Amygdala (tissue), 56 donors: Measurements from ENCODE around the gene SMO.
A peak's percentile ranks its signal among the peaks of the same experiment; 100 is the strongest.
"Not testable (repeated sequence)": the region's sequence is repeated elsewhere in the genome, so short reads cannot be mapped to it uniquely, and the experiment has no call there.

Experiments used
- DNase-seq, 56 donors: peaks; one replicate each; lab custom pipeline; 2025; lab: John Stamatoyannopoulos, UW

Gene SMO

DNA sequence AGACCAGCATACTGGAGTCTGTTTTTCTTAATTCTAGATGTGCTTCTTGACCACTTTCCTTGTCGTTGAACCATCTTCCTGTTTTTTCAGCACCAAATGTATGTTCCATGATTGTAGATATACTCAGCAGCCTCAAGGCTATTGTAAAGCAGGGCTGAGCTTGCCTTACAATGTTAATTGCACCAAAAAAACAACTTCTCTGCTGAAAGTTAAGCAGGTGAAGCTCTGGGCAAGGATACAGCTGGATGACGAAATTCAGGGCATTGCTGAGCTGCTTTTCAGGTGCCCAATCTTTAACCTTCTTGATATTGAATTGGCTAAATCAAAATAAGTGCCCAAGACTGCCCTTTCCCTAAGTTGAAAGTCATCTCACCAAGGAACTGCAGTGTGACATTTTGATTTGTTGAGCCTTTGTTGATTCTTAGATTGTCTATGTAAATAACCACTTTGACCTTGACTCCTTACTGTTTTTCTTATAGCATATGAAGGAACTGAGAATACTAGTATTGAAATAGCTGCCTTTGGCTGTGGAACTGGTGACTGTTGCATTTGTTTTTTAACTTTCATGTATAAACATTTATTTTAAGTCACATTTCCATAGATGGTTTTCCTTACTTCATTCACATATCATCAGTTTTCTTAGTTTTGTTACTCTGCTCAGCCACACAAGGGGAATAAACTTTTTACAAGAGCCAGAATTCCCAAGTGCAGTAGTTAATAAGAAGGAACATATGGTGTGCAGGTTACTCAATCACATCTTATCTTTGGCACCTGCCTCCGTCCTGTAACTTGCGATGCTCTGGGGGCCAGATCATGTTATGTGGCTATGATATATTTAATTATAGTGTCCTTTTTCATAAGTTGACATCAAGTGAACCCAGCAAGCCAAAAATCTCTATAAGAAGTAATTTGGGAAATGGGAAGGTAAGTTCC, 39.5 kb downstream of the SMO start:
- DNase-seq, result no peak

DNA sequence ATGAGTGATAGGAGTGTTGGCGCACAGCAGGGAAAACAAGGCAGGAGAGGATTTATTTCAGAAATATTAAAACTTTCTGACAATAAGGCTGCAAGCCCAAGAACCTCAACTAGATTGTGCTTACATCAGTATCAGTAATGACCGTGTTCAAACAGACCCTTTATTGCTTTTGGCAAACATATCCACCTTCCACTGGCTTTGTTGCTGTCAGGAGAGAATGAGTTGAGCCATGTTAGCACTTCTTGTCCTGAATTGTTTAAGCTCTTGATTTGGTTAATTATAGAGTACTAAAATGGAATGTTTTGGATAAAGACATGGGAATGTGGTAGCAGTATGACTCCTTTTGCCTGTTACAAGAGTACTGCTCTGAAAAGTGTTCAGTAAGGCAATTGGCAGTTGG, 40.2 kb downstream of the SMO start:
- no peak for DNase-seq

DNA sequence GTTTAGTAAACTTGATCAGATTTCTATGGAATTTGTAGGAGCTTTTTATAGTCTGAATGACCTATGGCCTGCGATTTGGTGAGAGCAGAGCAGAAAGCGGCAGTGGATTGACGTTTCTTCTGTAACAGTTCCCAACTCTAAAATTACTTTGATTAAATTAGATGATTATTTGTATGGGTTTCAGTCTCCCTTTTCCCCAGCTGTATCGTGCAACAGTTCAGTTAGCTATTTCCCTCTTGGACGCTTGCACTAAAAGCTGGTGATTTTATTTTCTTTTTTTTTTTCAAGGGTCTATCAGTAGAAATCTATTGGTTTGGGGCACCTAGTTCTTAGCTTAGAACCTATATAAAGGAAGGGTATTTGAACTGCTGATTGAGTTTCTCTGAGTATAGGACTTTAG, 43.2 kb downstream of the SMO start:
- no peak for DNase-seq

DNA sequence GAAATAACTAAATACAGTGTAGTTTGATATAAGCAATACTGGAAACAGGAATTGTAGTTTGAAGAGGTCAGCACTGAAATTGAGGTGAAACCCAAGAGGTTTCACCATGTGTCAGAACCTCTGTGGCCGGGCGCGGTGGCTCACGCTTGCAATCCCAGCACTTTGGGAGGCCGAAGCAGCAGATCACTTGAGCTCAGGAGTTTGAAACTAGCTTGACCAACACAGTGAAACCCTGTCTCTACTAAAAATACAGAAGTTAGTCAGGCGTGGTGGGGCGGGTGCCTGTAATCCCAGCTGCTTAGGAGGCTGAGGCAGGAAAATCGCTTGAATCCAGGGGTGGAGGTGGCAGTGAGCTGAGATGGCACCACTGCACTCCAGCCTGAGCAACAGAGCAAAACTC, 50.1 kb downstream of the SMO start:
- DNase-seq, result no peak

DNA sequence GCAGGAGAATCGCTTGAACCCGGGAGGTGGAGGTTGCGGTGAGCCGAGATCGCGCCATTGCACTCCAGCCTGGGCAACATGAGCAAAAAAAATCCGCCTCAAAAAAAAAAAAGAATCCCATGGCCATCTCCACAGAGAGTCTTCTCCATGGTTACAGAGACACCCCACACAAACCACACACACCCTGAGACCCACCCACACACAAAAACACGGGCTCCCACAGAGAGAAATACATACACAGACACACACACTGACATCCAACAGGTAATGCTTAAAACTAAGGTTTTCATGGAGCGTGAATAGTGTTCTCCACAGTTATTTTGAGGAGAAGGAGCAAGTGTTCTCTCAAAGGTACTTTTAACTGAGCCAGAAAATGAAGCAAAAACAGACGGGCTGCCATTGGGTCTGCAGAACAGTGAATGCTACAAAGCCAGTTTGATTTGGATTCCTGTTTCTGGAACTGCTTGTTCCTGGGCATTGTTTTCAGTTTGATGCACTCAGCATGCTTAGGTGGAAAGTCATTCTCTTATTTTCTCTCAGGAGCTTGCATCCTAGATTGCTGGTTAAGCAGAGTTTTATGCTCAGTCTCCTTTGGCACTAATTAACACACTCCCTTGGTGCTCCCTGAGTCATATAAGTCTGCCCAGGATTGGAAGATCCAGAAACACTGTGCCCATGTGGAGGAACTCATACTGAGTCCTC, 51.8 kb downstream of the SMO start:
- DNase-seq, result peak in 2 of 56 donors; percentile 10 to 18

DNA sequence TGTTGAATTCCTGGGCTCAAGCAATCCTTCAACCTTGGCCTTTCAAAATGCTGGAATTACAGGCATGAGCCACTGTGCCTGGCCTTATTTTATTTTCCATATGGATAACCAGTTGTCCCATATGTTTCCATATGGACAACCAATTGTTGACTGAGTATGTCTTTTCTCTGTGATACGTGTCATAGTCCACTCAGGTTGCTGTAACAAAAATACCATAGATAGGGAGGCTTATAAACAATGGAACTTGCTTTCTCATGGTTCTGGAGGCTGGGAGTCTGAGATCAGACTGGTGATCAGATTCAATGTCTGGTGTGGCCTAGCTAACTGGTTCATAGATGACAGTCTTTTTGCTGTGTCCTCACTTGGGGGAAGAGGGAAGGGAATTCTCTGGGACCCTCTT, 55.8 kb downstream of the SMO start:
- DNase-seq, result no peak

DNA sequence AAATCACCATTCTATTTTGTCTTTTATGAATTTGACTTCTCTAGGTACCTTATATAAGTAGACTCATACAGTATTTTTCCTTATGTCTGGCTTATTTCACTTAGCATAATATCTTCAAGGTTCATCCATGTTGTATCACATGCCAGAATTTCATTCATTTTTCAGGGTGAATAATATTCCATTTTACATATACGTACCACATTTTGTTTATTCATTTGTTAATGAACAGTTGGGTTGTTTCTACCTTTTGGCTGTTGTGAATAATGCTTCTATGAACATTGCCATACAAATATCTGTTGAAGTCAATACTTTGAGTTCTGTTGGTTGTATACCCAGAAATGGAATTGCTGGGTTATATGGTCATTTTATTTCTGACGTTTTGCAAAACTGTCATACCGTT, 57.1 kb downstream of the SMO start:
- no peak for DNase-seq

DNA sequence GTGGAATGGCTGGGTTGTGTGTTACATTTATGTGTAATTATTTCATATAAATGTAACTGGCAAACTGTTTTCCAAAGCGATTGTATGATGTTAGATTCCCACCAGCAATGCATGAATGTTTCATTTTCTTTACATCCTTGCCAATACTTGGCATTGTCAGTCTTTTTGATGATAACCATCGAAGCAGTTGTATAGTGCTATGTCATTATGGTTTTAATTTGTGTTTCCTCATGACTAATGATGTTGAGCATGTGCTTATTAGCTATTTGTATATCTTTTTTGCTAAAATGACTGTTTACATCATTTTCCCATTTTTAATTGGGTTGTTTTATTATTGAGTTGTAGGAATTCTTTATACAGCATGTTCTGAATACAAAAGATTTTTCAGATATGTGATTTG, 58.7 kb downstream of the SMO start:
- no peak for DNase-seq

DNA sequence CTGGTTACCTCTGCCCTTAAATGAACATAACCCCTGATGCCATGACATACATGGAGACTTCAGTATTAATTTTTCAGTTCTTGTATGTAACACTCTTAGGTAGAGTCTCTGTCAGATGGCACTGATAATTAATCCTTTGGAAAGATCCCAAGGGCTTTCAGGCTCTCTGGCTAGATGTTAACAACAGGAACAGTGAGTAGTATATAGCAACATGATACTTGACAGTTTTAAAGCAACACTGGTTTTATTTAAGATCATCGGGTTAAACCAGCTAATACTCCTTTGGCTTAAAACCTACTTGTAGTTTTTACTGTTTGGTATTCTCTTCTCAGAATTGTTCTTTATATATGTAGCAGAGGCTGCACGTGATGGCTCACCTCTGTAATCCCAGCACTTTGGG, 63.7 kb downstream of the SMO start:
- DNase-seq, result no peak

DNA sequence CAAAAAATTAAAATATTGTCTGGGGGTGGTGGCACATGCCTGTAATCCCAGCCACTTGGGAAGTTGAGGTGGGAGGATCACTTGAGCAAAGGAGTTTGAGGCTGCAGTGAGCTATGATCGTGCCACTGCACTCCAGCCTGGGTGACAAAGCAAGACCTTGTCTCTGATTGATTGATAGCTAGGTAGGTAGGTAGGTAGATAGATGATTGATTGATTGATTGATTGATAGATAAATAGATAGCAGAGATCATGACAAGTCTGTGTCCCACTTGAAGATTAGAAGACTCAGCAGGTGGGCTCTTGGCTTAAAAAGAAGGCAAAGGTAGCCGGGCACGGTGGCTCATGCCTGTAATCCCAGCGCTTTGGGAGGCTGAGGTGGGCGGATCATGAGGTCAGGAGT, 64.2 kb downstream of the SMO start:
- not testable (repeated sequence) for DNase-seq

DNA sequence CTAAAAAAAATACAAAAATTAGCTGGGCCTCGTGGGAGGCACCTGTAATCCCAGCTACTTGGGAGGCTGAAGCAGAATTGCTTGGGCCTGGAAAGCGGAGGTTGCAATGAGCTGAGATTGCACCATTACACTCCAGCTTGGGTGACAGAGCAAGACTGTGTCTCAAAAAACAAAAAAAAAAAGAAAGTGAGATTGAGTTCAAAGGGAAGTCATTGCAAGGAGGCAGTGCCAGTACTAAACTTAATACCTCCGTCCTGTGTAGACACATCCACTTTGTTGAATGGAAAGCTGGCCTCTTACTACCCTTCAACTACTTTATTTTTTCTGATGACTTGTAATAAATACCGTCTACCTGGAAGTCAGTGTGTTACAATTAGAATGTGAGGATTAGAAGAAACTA, 67.4 kb downstream of the SMO start:
- DNase-seq, result no peak

DNA sequence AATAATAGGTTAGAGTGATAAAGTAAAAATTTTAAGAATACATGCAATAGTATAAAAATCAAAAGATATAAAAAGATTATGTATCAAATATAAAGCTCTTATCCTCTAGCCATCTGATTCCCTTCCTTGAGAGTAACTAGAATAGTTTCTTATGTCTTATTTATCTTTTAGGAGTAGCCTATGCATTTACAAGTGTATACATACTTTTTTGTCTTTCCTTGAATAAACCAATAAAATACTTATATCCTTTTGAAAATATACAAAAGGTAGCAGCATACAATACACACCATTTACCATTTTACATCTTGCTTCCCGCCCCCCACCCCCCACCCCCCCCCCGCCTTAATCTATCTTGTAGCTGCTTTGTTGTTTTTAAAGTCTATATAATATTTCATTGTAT, 67.8 kb downstream of the SMO start:
- DNase-seq, result no peak

DNA sequence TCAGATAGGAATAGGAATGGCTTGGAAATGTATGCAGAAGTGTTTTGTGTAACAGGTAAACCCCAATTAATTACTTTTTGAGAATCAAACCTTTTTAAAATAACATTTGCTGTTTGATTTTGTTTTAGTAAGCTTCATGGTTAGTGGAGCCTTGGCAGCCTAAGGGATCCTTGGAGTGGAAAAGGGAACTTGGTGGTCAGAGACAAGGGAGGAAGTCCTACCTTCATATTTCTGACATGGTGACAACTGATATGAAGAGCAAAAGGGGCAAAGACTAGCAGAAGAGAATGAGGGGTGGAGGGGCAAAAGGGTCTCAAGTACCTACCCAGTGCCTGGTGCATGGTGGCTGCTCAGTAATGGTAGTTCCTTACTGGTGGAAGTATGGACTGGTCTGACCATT, 68.7 kb downstream of the SMO start:
- DNase-seq, result no peak

DNA sequence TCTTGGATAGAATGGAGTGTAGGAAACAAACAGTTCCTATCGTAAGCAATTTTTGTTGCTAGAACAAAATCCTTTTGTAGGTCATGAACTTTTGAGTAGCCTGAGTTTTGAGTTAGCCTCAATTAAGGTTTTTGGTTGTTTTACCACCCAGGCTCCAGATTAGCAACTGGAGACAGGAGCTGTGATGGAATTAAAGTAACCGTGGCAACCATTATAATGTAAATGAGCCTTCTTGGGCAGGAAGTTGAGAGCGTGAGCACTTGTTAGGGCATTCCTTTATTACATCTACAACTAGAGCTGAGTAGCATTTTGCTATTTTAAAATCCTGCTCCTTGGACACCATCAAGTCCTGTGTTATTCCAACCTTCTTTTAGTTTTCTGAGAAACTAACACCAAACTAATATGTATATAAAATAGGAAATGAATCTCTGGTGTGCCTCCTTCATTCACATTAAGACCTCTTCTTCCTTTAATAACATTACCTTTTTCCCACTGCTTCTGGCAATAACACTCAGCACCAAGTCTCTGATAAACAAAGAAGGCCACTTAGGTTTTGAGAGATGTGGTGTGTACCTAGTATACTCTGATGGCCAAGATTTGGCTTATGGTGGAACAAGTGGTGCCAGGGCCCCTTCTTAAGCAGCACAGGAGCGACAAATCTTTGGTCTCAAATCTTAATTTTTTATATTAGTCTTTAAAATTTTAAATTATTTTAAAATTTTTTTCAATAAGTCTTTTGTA, 70.4 kb downstream of the SMO start:
- peak in 4 of 56 donors; percentile 0 to 13 (median 8) for DNase-seq

DNA sequence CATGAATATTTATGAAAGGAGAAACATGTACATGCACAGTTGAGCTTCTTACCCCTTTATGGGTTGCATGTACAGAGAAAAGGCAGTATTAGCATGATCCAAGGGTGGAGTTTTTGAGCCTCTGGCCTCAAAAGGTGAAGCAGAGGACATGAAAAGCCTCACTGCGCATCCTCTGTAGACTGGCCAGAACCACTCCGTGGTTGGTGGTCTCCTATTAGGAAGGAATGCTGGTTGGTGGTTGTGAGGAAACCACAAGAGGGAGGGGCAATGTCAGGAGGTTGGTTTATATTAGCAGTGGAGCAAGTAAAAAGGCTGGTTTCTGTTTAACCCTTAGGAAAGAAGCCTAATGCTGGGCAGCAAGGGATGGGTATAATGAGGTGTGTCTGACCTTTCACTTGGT, 73.9 kb downstream of the SMO start:
- DNase-seq, result no peak
